ENCODE data around the gene HMGB3.
"Not testable (repeated sequence)": the region's sequence is repeated elsewhere in the genome, so short reads cannot be mapped to it uniquely, and the experiment has no call there.

HMGB3 gene

GRCh38 chrX:150980186-150980585 is 2.9 kb upstream of the HMGB3 start:
- no peak for TF ChIP-seq CTCF (conservative IDR thresholded peaks at IDR 0.05)
- no peak overlapping the region for H3K27ac ChIP-seq

- TF ChIP-seq CTCF (conservative IDR thresholded peaks at IDR 0.05), result no peak
Measured at GRCh38 chrX:150980711-150981110, 2.4 kb upstream of the HMGB3 start.

GRCh38 chrX:150982235-150982787 is 824 bp upstream of the HMGB3 start:
- no peak for TF ChIP-seq CTCF (conservative IDR thresholded peaks at IDR 0.05)
- H3K27ac ChIP-seq, result peak overlapping the region; percentile 78; the same call in 1 of the 2 replicates

More at GRCh38 chrX:150980711-150981110, 2.4 kb upstream of the HMGB3 start:
- H3K27ac ChIP-seq, result no peak overlapping the region

GRCh38 chrX:150983521-150984168 is 510 bp downstream of the HMGB3 start:
- TF ChIP-seq CTCF (conservative IDR thresholded peaks at IDR 0.05), result no peak
- peak overlapping the region; percentile 78 for H3K27ac ChIP-seq

- TF ChIP-seq CTCF (conservative IDR thresholded peaks at IDR 0.05), result no peak
Measured at GRCh38 chrX:150984169-150984824, 1.2 kb downstream of the HMGB3 start.

GRCh38 chrX:150987687-150988086 is 4.6 kb downstream of the HMGB3 start:
- not testable (repeated sequence) for H3K27ac ChIP-seq

More at GRCh38 chrX:150984169-150984824, 1.2 kb downstream of the HMGB3 start:
- H3K27ac ChIP-seq, result peak overlapping the region; percentile 78

GRCh38 chrX:150989420-150989819 is 6.3 kb downstream of the HMGB3 start:
- no peak for TF ChIP-seq CTCF (conservative IDR thresholded peaks at IDR 0.05)

GRCh38 chrX:150990910-150991309 is 7.8 kb downstream of the HMGB3 start:
- no peak for TF ChIP-seq CTCF (conservative IDR thresholded peaks at IDR 0.05)
- no peak overlapping the region for H3K27ac ChIP-seq

More at GRCh38 chrX:150989420-150989819, 6.3 kb downstream of the HMGB3 start:
- H3K27ac ChIP-seq, result no peak overlapping the region

Data from VCaP (cell line).